ENCODE measurements around the gene OSGEPL1.

- no peak for TF ChIP-seq REST (IDR thresholded peaks at IDR 0.05; ENCODE audit: insufficient read depth in 1 of 2, low read depth in 2 of 2, low read length in 1 of 2)
- TF ChIP-seq, protein P1, sequence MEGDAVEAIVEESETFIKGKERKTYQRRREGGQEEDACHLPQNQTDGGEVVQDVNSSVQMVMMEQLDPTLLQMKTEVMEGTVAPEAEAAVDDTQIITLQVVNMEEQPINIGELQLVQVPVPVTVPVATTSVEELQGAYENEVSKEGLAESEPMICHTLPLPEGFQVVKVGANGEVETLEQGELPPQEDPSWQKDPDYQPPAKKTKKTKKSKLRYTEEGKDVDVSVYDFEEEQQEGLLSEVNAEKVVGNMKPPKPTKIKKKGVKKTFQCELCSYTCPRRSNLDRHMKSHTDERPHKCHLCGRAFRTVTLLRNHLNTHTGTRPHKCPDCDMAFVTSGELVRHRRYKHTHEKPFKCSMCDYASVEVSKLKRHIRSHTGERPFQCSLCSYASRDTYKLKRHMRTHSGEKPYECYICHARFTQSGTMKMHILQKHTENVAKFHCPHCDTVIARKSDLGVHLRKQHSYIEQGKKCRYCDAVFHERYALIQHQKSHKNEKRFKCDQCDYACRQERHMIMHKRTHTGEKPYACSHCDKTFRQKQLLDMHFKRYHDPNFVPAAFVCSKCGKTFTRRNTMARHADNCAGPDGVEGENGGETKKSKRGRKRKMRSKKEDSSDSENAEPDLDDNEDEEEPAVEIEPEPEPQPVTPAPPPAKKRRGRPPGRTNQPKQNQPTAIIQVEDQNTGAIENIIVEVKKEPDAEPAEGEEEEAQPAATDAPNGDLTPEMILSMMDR (IDR thresholded peaks at IDR 0.05), result peak; percentile 81
Measured at GRCh38 chr2:189751080-189751658, 11.4 kb downstream of the OSGEPL1 start.
